GM15510 (cell line): ENCODE results near the gene PRKCD.

Experiments used
- POLR2A ChIP-seq: IDR thresholded peaks from 3 replicates; pipeline ENCODE4 v1.6.1; 2011; ENCODE audit warnings: borderline replicate concordance; ENCODE audit not compliant: insufficient read length; ENCODE audit errors: extremely low read depth

PRKCD gene

GRCh38 chr3:53195066-53195450 lies 34.0 kb downstream of the PRKCD start:
- TF ChIP-seq POLR2A, result no peak

- no peak for TF ChIP-seq POLR2A
Measured at GRCh38 chr3:53195602-53196574, 34.9 kb downstream of the PRKCD start.

- no peak for TF ChIP-seq POLR2A
Measured at GRCh38 chr3:53196575-53197407, 35.8 kb downstream of the PRKCD start.

GRCh38 chr3:53198256-53198977 lies 37.4 kb downstream of the PRKCD start:
- TF ChIP-seq POLR2A, result no peak

- TF ChIP-seq POLR2A, result no peak
Measured at GRCh38 chr3:53198996-53199395, 38.0 kb downstream of the PRKCD start.

- no peak for TF ChIP-seq POLR2A
Measured at GRCh38 chr3:53199834-53200233, 38.8 kb downstream of the PRKCD start.

GRCh38 chr3:53200501-53201498 lies 39.8 kb downstream of the PRKCD start:
- no peak for TF ChIP-seq POLR2A

GRCh38 chr3:53202331-53203015 lies 41.5 kb downstream of the PRKCD start:
- TF ChIP-seq POLR2A, result no peak

- no peak for TF ChIP-seq POLR2A
Measured at GRCh38 chr3:53211706-53212702, 51.0 kb downstream of the PRKCD start.

- no peak for TF ChIP-seq POLR2A
Measured at GRCh38 chr3:53213276-53213675, 52.3 kb downstream of the PRKCD start.

GRCh38 chr3:53215816-53216215 lies 54.8 kb downstream of the PRKCD start:
- no peak for TF ChIP-seq POLR2A

- no peak for TF ChIP-seq POLR2A
Measured at GRCh38 chr3:53216723-53217122, 55.7 kb downstream of the PRKCD start.
